K562 (cell line): Measurements from ENCODE around the gene NTN1.

ENCODE experiments used
- BRCA1 ChIP-seq, 2 experiments: fragments of 450-650 bp in 1 of 2; sonication (generic) in 1 of 2; formaldehyde crosslinking in 1 of 2; IDR thresholded peaks; 2 replicates each; pipeline versions ENCODE4 v1.5.0 to v1.6.1; 2017 to 2020; ENCODE audit warnings: mild to moderate bottlenecking in 1 of 2, missing genetic modification reagents in 1 of 2
- DPF2 ChIP-seq: fragments of 450-650 bp; IDR thresholded peaks from 2 replicates; pipeline ENCODE4 v1.6.1; 2016
- HMG20A ChIP-seq: fragments of 450-650 bp; formaldehyde crosslinking; conservative IDR thresholded peaks from 2 replicates; pipeline ENCODE4 v1.4.0; 2020; ENCODE audit warnings: mild to moderate bottlenecking, mixed read lengths
- KDM2B ChIP-seq: fragments of 250-450 bp; sonication (Bioruptor Pico); IDR thresholded peaks from 2 replicates; pipeline ENCODE4 v1.8.0; 2021; ENCODE audit warnings: mild to moderate bottlenecking, moderate library complexity
- POLR2AphosphoS5 ChIP-seq: IDR thresholded peaks from 2 replicates; pipeline ENCODE4 v1.6.1; 2011; ENCODE audit warnings: mild to moderate bottlenecking, low read depth, low read length, moderate library complexity; ENCODE audit not compliant: control insufficient read depth, insufficient read depth
- RAD21 ChIP-seq, 2 experiments: fragments of 250-450 bp in 1 of 2; fragments of 450-650 bp in 1 of 2; sonication (Bioruptor Pico) in 1 of 2; formaldehyde crosslinking in 1 of 2; IDR thresholded peaks in 1 of 2; conservative IDR thresholded peaks in 1 of 2; 2 replicates each; pipeline versions ENCODE4 v1.4.0 to v1.8.0; 2020 to 2022; ENCODE audit warnings: mild to moderate bottlenecking in 2 of 2, moderate library complexity in 1 of 2
- SPI1 ChIP-seq: IDR thresholded peaks from 2 replicates; pipeline ENCODE4 v1.6.1; 2011; ENCODE audit warnings: low read depth, low read length, control low read depth, borderline replicate concordance

DNA sequence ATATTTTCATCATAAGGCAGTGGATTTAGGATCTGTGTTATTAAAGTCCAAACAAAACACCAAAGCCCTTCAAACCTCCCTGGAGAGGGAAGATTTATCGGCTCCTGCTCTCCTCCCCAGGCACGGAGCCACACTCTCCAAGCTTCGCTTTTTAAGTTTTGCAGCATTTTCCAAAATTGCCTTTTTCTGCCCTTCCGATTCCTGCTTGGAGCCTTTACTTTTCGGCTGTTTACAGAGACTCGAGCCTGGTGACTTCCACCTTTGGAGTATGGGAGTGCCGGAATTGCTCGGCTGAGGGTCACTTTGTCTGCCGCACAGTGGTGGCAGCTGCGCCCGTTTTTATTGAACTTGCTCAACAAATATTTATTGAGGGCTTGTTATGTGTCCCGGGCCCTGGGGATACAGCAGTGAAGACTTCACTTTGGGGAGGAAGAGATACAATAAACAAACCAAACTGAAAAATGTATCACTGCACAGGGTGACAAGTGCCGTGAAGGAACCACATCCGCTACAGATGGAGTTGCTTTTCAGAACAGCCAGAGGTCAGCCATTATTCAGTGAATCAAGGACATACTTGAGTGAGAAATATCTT, 185.5 kb downstream of the NTN1 start:
- TF ChIP-seq SPI1, result no peak
- TF ChIP-seq KDM2B (CRISPR knock-in tag), result no peak
- TF ChIP-seq HMG20A (CRISPR knock-in tag), result no peak
- no peak for TF ChIP-seq POLR2AphosphoS5
- TF ChIP-seq DPF2, result no peak
- TF ChIP-seq BRCA1 (IDR thresholded peaks at IDR 0.05), result no peak
- TF ChIP-seq BRCA1 (CRISPR knock-in tag; IDR thresholded peaks at IDR 0.05), result no peak
- TF ChIP-seq RAD21 (CRISPR knock-in tag; conservative IDR thresholded peaks at IDR 0.05 in 1 of 2, IDR thresholded peaks at IDR 0.05 in 1 of 2), result no peak
